ENCODE results near the gene TMEM198. TPM values are rescaled to one million over a fixed set of nuclear protein-coding genes. Genes with fewer than 3 reads are reported as not detected.

TMEM198 gene
- total RNA-seq, 1 donor from 2014 or later: 1.8 TPM

DNA sequence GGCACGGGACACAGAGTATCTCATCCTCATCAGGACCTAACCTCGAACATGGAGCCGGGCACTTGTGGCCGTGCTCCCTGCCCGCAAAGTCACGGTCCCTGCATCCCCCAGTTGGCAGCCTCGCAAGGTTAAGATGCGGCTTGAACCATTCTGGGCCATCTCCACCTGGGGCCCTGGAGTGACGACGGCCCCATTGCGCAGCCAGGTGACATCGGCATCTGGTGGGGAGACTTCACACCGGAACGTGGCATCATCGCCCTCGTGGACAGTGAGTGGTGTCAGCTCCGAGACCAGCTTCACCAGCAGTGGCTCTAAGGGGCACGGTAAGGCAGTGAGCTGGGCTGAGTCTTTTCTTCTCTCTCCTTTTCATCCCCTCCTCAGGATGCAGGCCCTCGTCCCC, 12.6 kb downstream of the TMEM198 start:
- intact Hi-C loops (cut with DNase I): no loop called here
- no peak for DNase-seq (ENCODE audit: low spot score)

DNA sequence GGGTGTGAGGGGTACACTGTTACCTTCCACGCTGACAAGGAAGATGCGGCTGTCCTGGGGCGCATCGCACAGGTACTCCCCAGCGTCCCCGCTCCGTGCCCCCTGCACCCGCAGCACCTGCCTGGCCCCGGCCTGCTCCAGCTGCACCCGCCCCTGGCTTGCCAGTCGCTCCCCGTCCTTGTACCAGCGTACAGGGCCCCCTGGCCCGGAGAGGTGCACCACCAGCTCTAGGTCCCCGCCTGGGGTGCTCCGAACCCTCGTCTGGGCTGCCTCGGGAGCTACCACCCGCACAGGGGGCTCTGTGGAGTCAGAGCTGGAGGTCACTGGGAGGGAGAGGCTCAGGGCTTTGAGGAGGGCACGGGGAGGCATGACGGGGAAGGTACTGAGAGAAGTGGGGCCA, 13.5 kb downstream of the TMEM198 start:
- no peak for DNase-seq (ENCODE audit: low spot score)
- intact Hi-C loops (cut with DNase I): no loop called here

DNA sequence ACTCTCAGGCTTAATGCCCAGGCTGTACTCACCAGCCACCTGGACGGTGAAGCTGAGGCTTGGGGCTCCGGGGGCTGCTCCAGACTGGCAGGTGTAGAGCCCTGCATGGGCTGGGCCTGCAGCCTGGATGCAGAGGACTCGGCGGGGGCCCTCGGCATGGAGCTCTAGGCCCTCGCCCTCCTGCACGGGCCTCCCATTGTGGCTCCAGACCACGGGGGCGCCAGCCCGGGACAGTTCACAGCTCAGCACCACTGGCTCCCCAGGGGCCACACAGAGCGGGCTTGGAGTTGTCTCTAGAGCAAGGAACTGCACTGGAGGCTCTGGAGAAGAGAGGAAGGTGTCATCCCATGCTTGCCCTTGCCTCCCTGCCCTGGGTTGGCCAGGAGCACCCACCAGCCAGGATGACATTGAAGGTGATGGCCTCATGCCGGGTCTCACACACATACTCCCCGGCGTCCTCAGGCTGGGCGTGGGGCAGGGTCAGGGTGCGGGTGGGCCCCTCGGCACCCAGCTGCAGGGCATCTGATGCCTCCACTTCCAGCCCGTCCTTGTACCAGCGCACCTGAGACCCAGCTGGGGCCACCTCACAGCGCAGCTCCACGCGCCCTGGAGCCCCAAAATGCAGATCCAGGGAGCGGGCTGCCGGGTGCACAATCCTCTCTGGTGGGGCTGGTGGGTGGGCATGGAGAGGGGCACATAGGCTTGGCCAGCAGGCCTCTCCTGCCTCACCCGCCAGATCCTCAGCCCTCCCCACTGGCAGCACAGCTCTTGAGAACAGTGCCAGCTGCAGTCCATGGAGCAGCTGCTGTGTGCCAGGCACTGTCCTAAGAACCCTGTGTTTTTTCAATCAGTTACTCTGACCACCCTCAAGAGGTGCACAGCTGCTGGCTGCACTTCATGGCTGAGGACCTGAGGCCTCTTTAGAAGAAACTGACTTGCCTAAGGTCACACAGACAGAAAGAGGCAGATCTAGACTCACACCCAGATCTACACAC, 14.3 kb downstream of the TMEM198 start:
- DNase-seq (ENCODE audit: low spot score): no peak
- intact Hi-C loops (cut with DNase I): no loop called here

DNA sequence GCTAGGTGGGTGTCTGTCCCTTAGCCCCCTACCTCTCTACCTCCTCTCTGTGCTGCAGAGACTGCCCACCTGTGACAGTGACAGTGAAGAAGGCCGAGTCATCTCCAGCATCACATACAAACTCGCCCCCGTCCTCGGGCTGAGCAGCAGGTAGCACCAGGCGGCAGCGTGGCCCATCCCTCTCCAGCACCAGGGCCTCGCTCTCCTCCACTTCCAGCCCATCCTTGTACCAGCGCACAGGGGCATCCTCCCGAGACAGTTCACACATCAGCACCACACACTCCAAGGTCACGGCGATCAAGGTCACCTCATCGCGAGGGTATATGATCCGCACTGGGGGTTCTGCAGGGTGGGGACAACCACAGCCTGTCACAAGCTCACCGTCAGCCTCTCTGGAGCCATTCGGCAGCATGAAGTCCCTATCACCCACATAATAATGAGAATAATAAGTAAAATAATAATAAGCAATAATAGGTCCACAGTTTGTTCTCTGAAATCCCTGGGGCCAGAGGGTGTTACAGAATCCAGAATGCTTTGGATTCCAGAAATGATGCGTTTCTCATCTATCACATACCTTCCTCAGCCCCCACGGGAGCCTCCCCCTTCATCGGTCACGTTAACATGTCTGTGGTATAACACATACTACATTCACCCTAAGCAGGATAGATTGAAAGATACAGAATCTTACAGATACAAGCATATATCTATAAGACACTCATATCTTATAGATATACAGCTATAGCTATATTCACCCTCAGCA, 15.5 kb downstream of the TMEM198 start:
- DNase-seq (ENCODE audit: low spot score): no peak
- intact Hi-C loops (cut with DNase I): no loop called here

DNA sequence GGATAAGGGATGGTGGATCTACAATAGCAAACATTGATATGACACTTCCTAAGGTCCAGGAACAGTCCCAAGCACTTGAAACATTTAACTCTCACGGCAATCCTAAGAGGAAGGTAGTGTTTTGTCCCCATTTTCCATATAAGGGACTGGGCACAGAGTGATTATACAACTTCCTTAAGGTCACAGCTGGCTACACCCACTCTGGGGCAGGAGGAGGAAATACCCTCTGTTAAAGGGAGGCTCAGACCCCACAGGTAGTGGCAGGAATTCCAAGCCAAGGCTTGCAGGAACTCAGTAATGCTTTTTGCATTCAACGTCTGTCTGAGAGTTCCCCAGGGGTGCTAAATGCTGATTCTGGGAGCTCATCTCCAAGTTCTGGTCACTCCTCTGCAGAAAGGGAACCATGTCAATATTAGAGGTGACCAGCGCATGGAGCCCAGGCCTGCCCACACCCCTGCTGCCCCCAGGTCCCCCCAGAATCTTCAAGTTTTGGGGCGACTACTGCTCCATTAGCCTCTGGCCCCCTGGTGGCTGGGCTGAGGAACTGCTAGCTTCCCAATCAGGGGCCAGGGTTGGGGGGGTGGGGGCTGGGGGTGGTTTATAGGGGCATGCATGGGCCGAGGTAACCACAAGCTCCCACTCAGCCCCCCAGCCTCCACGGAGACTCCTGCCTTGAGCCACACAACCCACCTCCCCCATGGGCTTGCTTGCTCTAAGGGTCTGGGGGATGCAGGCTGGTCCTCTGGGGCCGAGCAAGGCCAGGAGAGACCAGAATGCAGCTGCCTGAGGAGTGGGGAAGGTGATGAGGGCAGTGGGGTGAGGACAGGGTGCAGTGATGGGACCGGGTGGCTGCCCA, 16.4 kb downstream of the TMEM198 start:
- intact Hi-C loops (cut with DNase I): loop anchor here (5.0 kb wide), 1 partner anchor 42 kb away; no protein-coding TSS in a partner anchor

DNA sequence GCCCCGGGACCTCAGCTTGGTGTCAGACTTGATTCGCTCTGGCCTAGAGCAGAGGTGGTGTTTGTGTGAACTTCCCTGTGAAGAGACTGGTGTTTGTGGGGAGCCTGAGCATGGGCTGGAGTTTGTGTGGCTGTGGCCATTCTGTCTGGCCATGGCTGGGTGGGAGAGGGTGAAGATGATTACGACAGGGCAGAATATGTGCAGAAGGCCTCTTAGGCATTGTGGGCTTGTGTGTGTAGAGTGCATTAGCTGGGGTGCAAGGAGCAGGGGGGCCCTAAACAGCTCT, 17.0 kb downstream of the TMEM198 start:
- intact Hi-C loops (cut with DNase I): loop anchor here (5.0 kb wide), 1 partner anchor 41 kb away; no protein-coding TSS in a partner anchor

More for the DNA sequence above, 16.4 kb downstream of the TMEM198 start:
- no peak for DNase-seq (ENCODE audit: low spot score)

GRCh38 chr2:219561179-219562048, 17.6 kb downstream of the TMEM198 start:
- DNase-seq (ENCODE audit: low spot score): peak; percentile 66
- intact Hi-C loops (cut with DNase I): loop anchor here (5.0 kb wide), 1 partner anchor 41 kb away; no protein-coding TSS in a partner anchor

More for the DNA sequence above, 17.0 kb downstream of the TMEM198 start:
- DNase-seq (ENCODE audit: low spot score): no peak

- intact Hi-C loops (cut with DNase I): loop anchor here (5.0 kb wide), 1 partner anchor 40 kb away; no protein-coding TSS in a partner anchor
- DNase-seq (ENCODE audit: low spot score): peak; percentile 74
Measured at GRCh38 chr2:219562049-219563020, 18.5 kb downstream of the TMEM198 start.

- intact Hi-C loops (cut with DNase I): loop anchor here (5.0 kb wide), 1 partner anchor 39 kb away; no protein-coding TSS in a partner anchor
- no peak for DNase-seq (ENCODE audit: low spot score)
Measured at GRCh38 chr2:219563271-219563928, 19.6 kb downstream of the TMEM198 start.

DNA sequence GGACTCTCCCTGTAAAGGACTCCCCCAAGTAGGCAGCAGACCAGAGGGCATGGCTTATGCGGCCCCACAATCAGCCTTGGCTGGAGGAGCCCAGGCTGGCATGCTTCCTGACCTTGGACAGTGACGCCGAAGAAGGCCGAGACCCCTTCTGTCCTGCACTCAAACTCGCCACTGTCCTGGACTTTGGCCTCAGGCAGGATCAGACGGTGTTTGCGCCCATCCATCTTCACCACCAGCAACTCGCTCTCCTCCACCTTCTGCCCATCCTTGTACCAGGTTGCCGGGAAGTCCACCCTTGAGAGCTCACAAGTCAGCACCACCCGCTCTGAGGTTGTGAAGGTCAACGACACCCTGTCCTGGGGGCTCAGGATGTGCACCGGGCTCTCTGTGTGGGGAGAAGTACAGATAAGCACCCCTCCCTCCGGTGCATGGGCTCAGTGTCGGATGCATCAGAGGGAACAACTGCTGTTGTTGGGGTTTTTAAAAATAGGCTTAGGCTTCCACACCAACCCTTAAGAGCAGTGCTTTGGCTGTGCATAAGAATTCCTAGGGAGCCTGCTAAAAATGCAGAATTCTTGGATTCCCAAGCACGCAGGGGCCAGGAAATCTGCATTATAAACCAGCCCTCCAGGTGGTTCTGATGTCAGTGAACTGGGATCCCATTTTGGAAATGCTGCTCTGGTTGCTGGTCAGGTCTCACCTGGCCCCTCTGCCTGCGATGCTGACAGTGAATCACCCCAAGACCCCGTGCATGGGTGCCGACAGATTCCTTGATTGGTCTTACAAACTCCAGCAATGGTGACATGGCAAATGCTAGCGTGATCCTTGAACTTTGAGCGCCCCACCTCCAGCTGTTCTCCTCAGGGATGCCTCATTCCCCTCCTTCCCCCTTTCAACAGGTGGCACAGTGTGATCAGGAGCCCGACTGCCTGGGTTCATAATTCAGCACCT, 21.6 kb downstream of the TMEM198 start:
- intact Hi-C loops (cut with DNase I): no loop called here
- DNase-seq (ENCODE audit: low spot score): no peak

- DNase-seq (ENCODE audit: low spot score): no peak
- intact Hi-C loops (cut with DNase I): no loop called here
Measured at GRCh38 chr2:219566640-219567039, 22.8 kb downstream of the TMEM198 start.

DNA sequence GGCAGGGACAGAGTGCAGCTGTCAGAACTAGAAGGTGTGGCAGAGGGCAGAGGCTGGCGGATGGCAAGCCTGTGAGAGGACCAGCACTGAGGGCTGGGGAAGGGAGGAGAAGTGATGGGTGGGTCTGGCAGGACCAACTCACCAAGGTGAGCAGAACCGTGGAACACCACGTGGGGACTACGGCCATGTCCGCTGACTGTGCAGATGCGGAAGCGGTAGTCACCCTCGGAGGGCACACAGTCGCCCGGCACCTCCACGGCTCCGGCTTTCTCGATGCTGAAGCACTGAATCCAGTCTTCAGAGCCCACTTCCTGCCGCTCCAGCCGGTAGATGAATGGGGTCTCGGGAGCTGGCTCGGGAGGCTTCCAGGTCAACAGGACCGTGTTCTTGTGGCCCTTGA, 23.3 kb downstream of the TMEM198 start:
- peak; percentile 75 for DNase-seq (ENCODE audit: low spot score)
- intact Hi-C loops (cut with DNase I): no loop called here

DNA sequence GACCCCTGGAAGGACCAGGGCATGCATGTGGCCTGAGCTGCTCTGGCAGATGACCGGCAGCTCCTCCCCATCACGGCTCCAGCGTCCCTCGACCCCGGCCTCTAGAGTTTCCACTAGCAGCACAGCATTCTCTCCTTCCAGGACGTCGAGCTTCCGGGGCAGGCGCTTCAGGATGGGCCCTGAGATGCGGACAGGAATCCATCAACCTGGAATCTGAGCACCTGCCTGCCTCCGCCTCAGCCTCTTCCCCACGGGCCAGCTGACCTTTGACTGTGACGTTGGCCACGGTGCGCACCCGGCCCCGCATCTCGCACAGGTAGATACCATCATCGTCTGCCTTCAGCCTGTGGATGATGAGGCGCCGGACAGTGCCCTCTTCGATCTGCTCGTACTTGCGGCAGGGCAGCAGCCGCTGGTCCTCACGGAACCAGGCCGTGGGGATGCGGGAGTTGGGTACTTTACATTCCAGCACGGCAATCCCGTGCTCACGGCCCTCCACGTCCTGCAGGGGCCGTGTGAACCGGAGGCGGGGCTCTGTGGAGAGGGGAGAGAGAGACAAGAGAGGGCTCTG, 24.0 kb downstream of the TMEM198 start:
- intact Hi-C loops (cut with DNase I): no loop called here
- no peak for DNase-seq (ENCODE audit: low spot score)

- intact Hi-C loops (cut with DNase I): no loop called here
- DNase-seq (ENCODE audit: low spot score): no peak
Measured at GRCh38 chr2:219569041-219569440, 25.2 kb downstream of the TMEM198 start.

DNA sequence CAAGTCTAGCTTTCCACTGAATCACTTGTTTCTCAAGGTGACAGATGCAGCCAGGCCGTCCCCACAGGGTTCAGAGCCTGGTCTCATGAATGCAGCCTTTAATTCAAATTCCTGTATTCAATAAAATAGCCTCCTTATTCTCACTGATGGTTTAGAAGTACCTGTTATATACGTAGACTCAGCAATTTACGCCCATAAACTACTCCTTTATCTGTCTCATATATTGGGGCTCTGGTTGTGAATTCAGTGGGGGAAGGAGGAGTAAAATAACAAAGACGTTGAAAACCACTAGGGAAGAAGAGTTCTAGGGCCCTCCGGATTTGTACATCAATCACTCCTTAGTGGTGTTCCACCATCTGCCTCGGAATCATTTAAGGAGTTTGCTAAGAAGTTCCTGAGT, 25.8 kb downstream of the TMEM198 start:
- DNase-seq (ENCODE audit: low spot score): no peak

More for the DNA sequence above, 25.8 kb downstream of the TMEM198 start:
- intact Hi-C loops (cut with DNase I): loop anchor here (1.0 to 2.0 kb wide), 2 partner anchors 27 to 76 kb away; partner anchors contain the start of gene STK11IP
